HCT116 (cell line): ENCODE data around the gene CFAP97. TPM values are rescaled to one million over a fixed set of nuclear protein-coding genes. Genes with fewer than 3 reads are reported as not detected.

Experiments
- ATAC-seq: fragments of 200-7000 bp; cut with Tn5 transposase; 2 replicates; pipeline ENCODE4 v1.9.1; 2020; ENCODE audit warnings: mild to moderate bottlenecking, moderate library complexity
- BruUV-seq: library from RNA; stranded (reverse); fragments of 400-500 nt; replicated peaks from 2 replicates; lab custom pipeline; 2021; lab: Mats Ljungman, UMichigan
- CTCF ChIA-PET: fragments of 300-600 bp; sonication (Branson Sonifier 250); formaldehyde crosslinking; loops from one replicate; lab custom pipeline; 2021; ENCODE audit warnings: antibody characterized with exemption; lab: Charles Lee
- POLR2A ChIA-PET: fragments of 300-600, 350-600 bp; sonication (Branson Sonifier 250); formaldehyde crosslinking; loops from one replicate; lab custom pipeline; 2021; ENCODE audit warnings: antibody characterized with exemption; lab: Charles Lee
- RAD21 ChIA-PET, 2 experiments: fragments of 300-600 bp; sonication (Branson Sonifier 250); formaldehyde crosslinking; loops; one replicate each; lab custom pipeline; 2023; ENCODE audit warnings: low total read pairs in 2 of 2; ENCODE audit not compliant: uncharacterized antibody in 2 of 2, unreplicated experiment in 2 of 2, low non-redundant PET in 1 of 2; lab: Charles Lee
- DNase-seq: peaks from one replicate; pipeline ENCODE4 v3.0.0-alpha.2; 2010; ENCODE audit warnings: low read depth, low spot score
- H2AFZ ChIP-seq: fragments of 200-600 bp; shearing (Covaris generic), sonication (generic); 2 replicates; pipeline ENCODE4 v1.6.1; 2017; ENCODE audit warnings: low read depth, mixed run types, mixed read lengths, antibody characterized with exemption, low read length; ENCODE audit not compliant: poor library complexity, severe bottlenecking
- H3K27ac ChIP-seq: 2 replicates; pipeline ENCODE4 v1.5.1; 2012; ENCODE audit warnings: low read depth, low read length
- H3K27me3 ChIP-seq: fragments of 200-600 bp; sonication (generic); 2 replicates; pipeline ENCODE4 v1.6.1; 2016; ENCODE audit warnings: mixed run types, low read length, mixed read lengths; ENCODE audit not compliant: insufficient read depth
- H3K36me3 ChIP-seq, 2 experiments: fragments of 200-500 bp in 1 of 2; fragments of 200-600 bp in 1 of 2; sonication (Bioruptor generic) in 1 of 2; sonication (generic) in 1 of 2; 2 replicates each; pipeline versions ENCODE4 v1.5.1 to v1.6.1; 2014 to 2016; ENCODE audit warnings: low read length in 2 of 2, inconsistent platforms in 1 of 2, mixed read lengths in 1 of 2, mixed run types in 1 of 2; ENCODE audit not compliant: insufficient read depth in 2 of 2, control insufficient read depth in 1 of 2
- H3K4me1 ChIP-seq, 2 experiments: fragments of 200-600 bp in 1 of 2; sonication (generic) in 1 of 2; 2 replicates each; pipeline versions ENCODE4 v1.5.1 to v1.6.1; 2012 to 2017; ENCODE audit warnings: low read length in 2 of 2, inconsistent platforms in 1 of 2, mild to moderate bottlenecking in 1 of 2, mixed read lengths in 1 of 2, mixed run types in 1 of 2, moderate library complexity in 1 of 2; ENCODE audit not compliant: insufficient read depth in 2 of 2, control insufficient read depth in 1 of 2
- H3K4me2 ChIP-seq: fragments of 200-600 bp; sonication (generic); 2 replicates; pipeline ENCODE4 v1.6.1; 2017; ENCODE audit warnings: mixed run types, low read length, mixed read lengths
- H3K4me3 ChIP-seq, 2 experiments: fragments of 200-600 bp in 1 of 2; sonication (generic) in 1 of 2; replicated peaks in 1 of 2; 2 replicates each; pipeline ENCODE4 v1.5.1; 2011 to 2016; ENCODE audit warnings: low read length in 2 of 2, control low read depth in 1 of 2, low read depth in 1 of 2, mild to moderate bottlenecking in 1 of 2, mixed read lengths in 1 of 2, mixed run types in 1 of 2
- H3K79me2 ChIP-seq: fragments of 200-600 bp; sonication (generic); 2 replicates; pipeline ENCODE4 v1.6.1; 2017; ENCODE audit warnings: mild to moderate bottlenecking, mixed run types, low read length, moderate library complexity, mixed read lengths; ENCODE audit not compliant: insufficient read depth
- H3K9ac ChIP-seq: fragments of 200-600 bp; sonication (generic); 2 replicates; pipeline ENCODE4 v1.6.1; 2016; ENCODE audit warnings: low read length, mixed read lengths
- H3K9me2 ChIP-seq: fragments of 200-600 bp; sonication (generic), shearing (Covaris generic); 2 replicates; pipeline ENCODE4 v1.6.1; 2017; ENCODE audit warnings: mixed run types, mild to moderate bottlenecking, moderate library complexity; ENCODE audit not compliant: insufficient read depth
- H3K9me3 ChIP-seq, 2 experiments: fragments of 200-500 bp in 1 of 2; fragments of 200-600 bp in 1 of 2; sonication (Bioruptor generic) in 1 of 2; sonication (generic) in 1 of 2; 2 replicates each; pipeline ENCODE4 v1.6.1; 2014 to 2017; ENCODE audit warnings: low read length in 2 of 2, mixed read lengths in 2 of 2, inconsistent platforms in 1 of 2, low read depth in 1 of 2, mild to moderate bottlenecking in 1 of 2, mixed run types in 1 of 2, moderate library complexity in 1 of 2; ENCODE audit not compliant: control insufficient read depth in 1 of 2, insufficient read depth in 1 of 2
- H4K20me1 ChIP-seq: fragments of 200-600 bp; sonication (generic), shearing (Covaris generic); 2 replicates; pipeline ENCODE4 v1.6.1; 2017; ENCODE audit warnings: mixed run types, mild to moderate bottlenecking, moderate library complexity; ENCODE audit not compliant: insufficient read depth
- ATF3 ChIP-seq: IDR thresholded peaks from 2 replicates; pipeline ENCODE4 v1.6.1; 2012
- CTCF ChIP-seq, 3 experiments: fragments of 200-600 bp in 1 of 3; sonication (generic) in 1 of 3; IDR thresholded peaks in 2 of 3; conservative IDR thresholded peaks in 1 of 3; 2 replicates each; pipeline ENCODE4 v1.5.1; 2012 to 2017; ENCODE audit warnings: low read depth in 2 of 3, low read length in 2 of 3, antibody characterized with exemption in 1 of 3, borderline replicate concordance in 1 of 3, control low read depth in 1 of 3, mild to moderate bottlenecking in 1 of 3, mixed read lengths in 1 of 3, mixed run types in 1 of 3, moderate library complexity in 1 of 3; ENCODE audit not compliant: insufficient read depth in 1 of 3
- EZH2phosphoT487 ChIP-seq: fragments of 200-600 bp; IDR thresholded peaks from 2 replicates; pipeline ENCODE4 v1.6.1; 2018; ENCODE audit warnings: antibody characterized with exemption, borderline replicate concordance
- JUND ChIP-seq: IDR thresholded peaks from 2 replicates; pipeline ENCODE4 v1.6.1; 2012
- MAX ChIP-seq: IDR thresholded peaks from 2 replicates; pipeline ENCODE4 v1.6.1; 2012
- POLR2AphosphoS5 ChIP-seq: IDR thresholded peaks from 2 replicates; pipeline ENCODE4 v1.6.1; 2011; ENCODE audit warnings: mild to moderate bottlenecking, low read depth, low read length, moderate library complexity
- RAD21 ChIP-seq: IDR thresholded peaks from 2 replicates; pipeline ENCODE4 v1.6.1; 2012; ENCODE audit warnings: low read depth, mild to moderate bottlenecking
- SIN3A ChIP-seq: IDR thresholded peaks from 2 replicates; pipeline ENCODE4 v1.6.1; 2012; ENCODE audit warnings: low read depth
- TCF7L2 ChIP-seq: IDR thresholded peaks from 2 replicates; pipeline ENCODE4 v1.7.0; 2011; ENCODE audit warnings: borderline replicate concordance, inconsistent platforms; ENCODE audit not compliant: insufficient read depth, insufficient read length; ENCODE audit errors: extremely low read depth
- YY1 ChIP-seq: IDR thresholded peaks from 2 replicates; pipeline ENCODE4 v1.6.1; 2011; ENCODE audit warnings: low read length, low read depth, moderate library complexity, mild to moderate bottlenecking; ENCODE audit not compliant: insufficient replicate concordance; ENCODE audit errors: extremely low read depth
- ZFX ChIP-seq: fragments of 450-650 bp; IDR thresholded peaks from 2 replicates; pipeline ENCODE4 v1.6.1; 2017
- intact Hi-C: fragments of 100-400 bp; cut with micrococcal nuclease; formaldehyde crosslinking; loops from 2 replicates; pipeline ENCODE4 v1.10.0; 2022
- total RNA-seq: library from RNA; stranded (reverse); gene quantifications from one replicate; pipeline ENCODE4 v1.2.1, GENCODE V29; 2021; ENCODE audit not compliant: unreplicated experiment

Gene CFAP97
- total RNA-seq, 1 experiment from 2014 or later: 57.7 TPM

GRCh38 chr4:185248393-185249039, 44.7 kb upstream of the CFAP97 start:
- Histone ChIP-seq H3K4me2 (no peak overlapping the region), H3K4me3 (no peak overlapping the region), H3K36me3 (no peaks in the 10 kb centered on the region), H3K4me1 (peaks cover 0 to 3% of the 10 kb centered on the region in 2 experiments; a peak in 2 of 4 replicates), H3K27me3 (no peaks in the 10 kb centered on the region), H3K9ac (no peak overlapping the region), H3K9me3 (no peaks in the 10 kb centered on the region), H3K27ac (no peak overlapping the region), H3K9me2 (no peaks in the 10 kb centered on the region), H4K20me1 (no peaks in the 10 kb centered on the region), H2AFZ (no peak overlapping the region), H3K79me2 (peaks cover 10% of the 10 kb centered on the region)
- intact Hi-C loops: no loop called here
- POLR2A ChIA-PET: no interaction called here
- ATAC-seq (no peak), DNase-seq (no peak)
- RAD21 ChIA-PET: no interaction called here
- no peak for TF ChIP-seq EZH2phosphoT487
- no peak for TF ChIP-seq YY1
- no peak for TF ChIP-seq POLR2AphosphoS5
- TF ChIP-seq ZFX: no peak
- no TSS peak for BruUV-seq
- CTCF ChIA-PET: no interaction called here

GRCh38 chr4:185247151-185247550, 43.4 kb upstream of the CFAP97 start:
- intact Hi-C loops: no loop called here
- CTCF ChIA-PET: no interaction called here

More at GRCh38 chr4:185247151-185247550, 43.4 kb upstream of the CFAP97 start:
- Histone ChIP-seq H4K20me1 (no peaks in the 10 kb centered on the region), H3K9ac (no peak overlapping the region), H3K4me2 (no peak overlapping the region), H2AFZ (no peak overlapping the region), H3K9me3 (no peaks in the 10 kb centered on the region), H3K27me3 (no peaks in the 10 kb centered on the region), H3K4me1 (peaks cover 10 to 14% of the 10 kb centered on the region in 2 experiments; a peak in 3 of 4 replicates), H3K9me2 (no peaks in the 10 kb centered on the region), H3K79me2 (peaks cover 12% of the 10 kb centered on the region), H3K36me3 (no peaks in the 10 kb centered on the region), H3K27ac (no peak overlapping the region), H3K4me3 (no peak overlapping the region)
- POLR2A ChIA-PET: no interaction called here
- TF ChIP-seq CTCF (IDR thresholded peaks at IDR 0.05 in 2 of 3, conservative IDR thresholded peaks at IDR 0.05 in 1 of 3; ENCODE audit: borderline replicate concordance in 1 of 3, insufficient read depth in 1 of 3, low read depth in 2 of 3, low read length in 2 of 3) (no peak), JUND (no peak), SIN3A (no peak), ATF3 (no peak), EZH2phosphoT487 (no peak), POLR2AphosphoS5 (no peak), MAX (no peak), RAD21 (no peak), TCF7L2 (no peak)
- DNase-seq: no peak
- no peak for ATAC-seq
- BruUV-seq: no TSS peak
- RAD21 ChIA-PET: no interaction called here
